IMR-90 (cell line): ENCODE data around the gene TMOD4. TPM values are rescaled to one million over a fixed set of nuclear protein-coding genes. Genes with fewer than 3 reads are reported as not detected.

Experiments used
- ATAC-seq: fragments of 200-7000 bp; cut with Tn5 transposase; 2 replicates; pipeline ENCODE4 v1.9.1; 2020; ENCODE audit warnings: low read depth, mild to moderate bottlenecking, moderate library complexity
- BruUV-seq: library from RNA; stranded (reverse); fragments of 400-500 nt; replicated peaks from 2 replicates; lab custom pipeline; 2021; lab: Mats Ljungman, UMichigan
- CTCF ChIA-PET: fragments of 300-600 bp; formaldehyde crosslinking; extraction: SDS; loops from one replicate; lab custom pipeline; 2021; ENCODE audit warnings: antibody characterized with exemption; lab: Yijun Ruan, JAX
- POLR2A ChIA-PET: fragments of 300-600 bp; sonication (Branson Sonifier 250); formaldehyde crosslinking; loops from one replicate; lab custom pipeline; 2022; ENCODE audit warnings: antibody characterized with exemption; ENCODE audit not compliant: unreplicated experiment; lab: Charles Lee
- DNase-seq: peaks from one replicate; pipeline ENCODE4 v3.0.0; 2013
- H2AFZ ChIP-seq: replicated peaks from 2 replicates; pipeline ENCODE3; 2013; ENCODE audit warnings: low read length, mild to moderate bottlenecking; ENCODE audit not compliant: poor library complexity
- H2AK5ac ChIP-seq: 2 replicates; pipeline ENCODE4 v1.6.1; 2013; ENCODE audit warnings: low read depth, low read length, inconsistent platforms
- H2AK9ac ChIP-seq: replicated peaks from 2 replicates; pipeline ENCODE3; 2013; ENCODE audit warnings: mild to moderate bottlenecking, low read depth, low read length, moderate library complexity; ENCODE audit not compliant: poor library complexity
- H2BK120ac ChIP-seq: 2 replicates; pipeline ENCODE4 v1.6.1; 2013; ENCODE audit warnings: low read depth, low read length, inconsistent platforms
- H2BK15ac ChIP-seq: 3 replicates; pipeline ENCODE4 v1.6.1; 2013; ENCODE audit warnings: low read depth, low read length, inconsistent platforms
- H2BK20ac ChIP-seq: 2 replicates; pipeline ENCODE4 v1.6.1; 2013; ENCODE audit warnings: low read depth, mild to moderate bottlenecking, inconsistent platforms, low read length, moderate library complexity
- H2BK5ac ChIP-seq: 2 replicates; pipeline ENCODE4 v1.6.1; 2013; ENCODE audit warnings: mild to moderate bottlenecking, low read depth, low read length, inconsistent platforms; ENCODE audit not compliant: poor library complexity, severe bottlenecking
- H3K14ac ChIP-seq: replicated peaks from 2 replicates; pipeline ENCODE4 v1.6.1; 2013; ENCODE audit warnings: low read depth, low read length, inconsistent platforms
- H3K18ac ChIP-seq: 2 replicates; pipeline ENCODE4 v1.6.1; 2013; ENCODE audit warnings: low read depth, low read length, control low read depth
- H3K23ac ChIP-seq: 2 replicates; pipeline ENCODE4 v1.6.1; 2013; ENCODE audit warnings: low read depth, low read length, inconsistent platforms
- H3K27ac ChIP-seq: 2 replicates; pipeline ENCODE4 v1.5.1; 2013; ENCODE audit warnings: mild to moderate bottlenecking, control low read depth, low read length; ENCODE audit not compliant: insufficient read depth
- H3K27me3 ChIP-seq: 2 replicates; pipeline ENCODE4 v1.6.1; 2013; ENCODE audit warnings: low read length; ENCODE audit not compliant: control insufficient read depth, insufficient read depth
- H3K36me3 ChIP-seq: 2 replicates; pipeline ENCODE4 v1.6.1; 2013; ENCODE audit warnings: low read length, mixed read lengths; ENCODE audit not compliant: control insufficient read depth, insufficient read depth
- H3K4ac ChIP-seq: 2 replicates; pipeline ENCODE4 v1.6.1; 2013; ENCODE audit warnings: low read depth, low read length, inconsistent platforms
- H3K4me1 ChIP-seq: 2 replicates; pipeline ENCODE4 v1.6.1; 2013; ENCODE audit warnings: low read length, mixed read lengths; ENCODE audit not compliant: control insufficient read depth, insufficient read depth
- H3K4me2 ChIP-seq: 2 replicates; pipeline ENCODE4 v1.6.1; 2013; ENCODE audit warnings: low read depth, mild to moderate bottlenecking, control low read depth, low read length, moderate library complexity
- H3K4me3 ChIP-seq: 2 replicates; pipeline ENCODE4 v1.5.1; 2013; ENCODE audit warnings: low read depth, mild to moderate bottlenecking, control low read depth, low read length, moderate library complexity; ENCODE audit not compliant: insufficient read depth
- H3K56ac ChIP-seq: 2 replicates; pipeline ENCODE4 v1.6.1; 2013; ENCODE audit warnings: low read length, inconsistent platforms; ENCODE audit not compliant: insufficient read depth; ENCODE audit errors: extremely low read depth
- H3K79me1 ChIP-seq, 2 experiments: 2 replicates each; pipeline ENCODE4 v1.6.1; 2013; ENCODE audit warnings: low read length in 2 of 2, inconsistent platforms in 1 of 2, low read depth in 1 of 2
- H3K9ac ChIP-seq: 2 replicates; pipeline ENCODE4 v1.6.1; 2013; ENCODE audit warnings: low read depth, low read length, control low read depth
- H3K9me1 ChIP-seq: 2 replicates; pipeline ENCODE4 v1.6.1; 2013; ENCODE audit warnings: low read length, inconsistent platforms; ENCODE audit not compliant: insufficient read depth
- H3K9me3 ChIP-seq: 2 replicates; pipeline ENCODE4 v1.6.1; 2013; ENCODE audit warnings: low read length; ENCODE audit not compliant: control insufficient read depth, insufficient read depth
- H4K20me1 ChIP-seq: 2 replicates; pipeline ENCODE4 v1.6.1; 2013; ENCODE audit warnings: low read length, inconsistent platforms; ENCODE audit not compliant: insufficient read depth
- H4K5ac ChIP-seq: 2 replicates; pipeline ENCODE4 v1.6.1; 2013; ENCODE audit warnings: mild to moderate bottlenecking, low read depth, low read length, control low read depth
- H4K8ac ChIP-seq, 2 experiments: 2 replicates each; pipeline ENCODE4 v1.6.1; 2013; ENCODE audit warnings: low read depth in 2 of 2, low read length in 2 of 2, control low read depth in 1 of 2, inconsistent platforms in 1 of 2
- H4K91ac ChIP-seq: 2 replicates; pipeline ENCODE4 v1.6.1; 2013; ENCODE audit warnings: low read depth, low read length, inconsistent platforms; ENCODE audit not compliant: insufficient read depth
- BHLHE40 ChIP-seq: fragments of 150-350 bp; IDR thresholded peaks from 2 replicates; pipeline ENCODE4 v1.6.1; 2016; ENCODE audit warnings: mild to moderate bottlenecking, low read depth, low read length
- CHD1 ChIP-seq: IDR thresholded peaks from 2 replicates; pipeline ENCODE4 v1.6.1; 2012; ENCODE audit warnings: low read depth, low read length, improper control_type of control experiment
- MAFK ChIP-seq: IDR thresholded peaks from 2 replicates; pipeline ENCODE4 v1.6.1; 2012; ENCODE audit warnings: low read depth, low read length, improper control_type of control experiment
- RAD21 ChIP-seq: IDR thresholded peaks from 2 replicates; pipeline ENCODE4 v1.6.1; 2012; ENCODE audit warnings: low read length, improper control_type of control experiment
- SMC3 ChIP-seq: fragments of 150-350 bp; IDR thresholded peaks from 2 replicates; pipeline ENCODE4 v1.6.1; 2016; ENCODE audit warnings: low read depth, mild to moderate bottlenecking, antibody characterized with exemption, low read length, moderate library complexity
- USF2 ChIP-seq: fragments of 150-350 bp; IDR thresholded peaks from 2 replicates; pipeline ENCODE4 v1.6.1; 2017; ENCODE audit warnings: mild to moderate bottlenecking, antibody characterized with exemption, low read length, low read depth
- WGBS, 2 experiments: methylation state at CpG; one replicate each; pipeline versions ENCODE4 v1.1.5 to v1.1.7; 2013; ENCODE audit warnings: missing lambda C conversion rate in 2 of 2; ENCODE audit not compliant: insufficient read length in 1 of 2; ENCODE audit errors: extremely low coverage in 2 of 2; 5-methylcytosine and 5-hydroxymethylcytosine counted together
- dilution Hi-C: fragments of 300-500 bp; cut with HindIII; formaldehyde crosslinking; loops from one replicate; pipeline ENCODE4 v1.14.3; 2018; ENCODE audit warnings: low sequenced_read_pairs; ENCODE audit not compliant: unreplicated experiment
- in situ Hi-C: fragments of 300-500 bp; cut with MboI; formaldehyde crosslinking; loops from 3 replicates; pipeline ENCODE4 v1.14.3; 2019; ENCODE audit warnings: low sequenced_read_pairs, inconsistent platforms, mixed read lengths
- intact Hi-C: fragments of 100-400 bp; cut with micrococcal nuclease; formaldehyde crosslinking; loops from 2 replicates; pipeline ENCODE4 v1.10.0; 2022
- polyA plus RNA-seq, 3 experiments: library from polyadenylated mRNA; depleted of rRNA; stranded (reverse); fragments of >200 nt; gene quantifications; 2 replicates each; pipeline ENCODE4 v1.2.3, GENCODE V29; 2012; ENCODE audit warnings: low replicate concordance in 1 of 3
- total RNA-seq: library from RNA; depleted of rRNA; stranded (reverse); fragments of >200 nt; gene quantifications from 2 replicates; pipeline ENCODE4 v1.2.3, GENCODE V29; 2012
- TF ChIP-seq, protein P1 (sequence below): fragments of 150-350 bp; IDR thresholded peaks from 2 replicates; pipeline ENCODE4 v1.6.1; 2016; ENCODE audit warnings: low read depth, mild to moderate bottlenecking, low read length, moderate library complexity, borderline replicate concordance
- TF ChIP-seq, protein P2 (sequence below): conservative IDR thresholded peaks from 2 replicates; pipeline ENCODE4 v1.5.1; 2012; ENCODE audit warnings: mild to moderate bottlenecking, low read depth, low read length, improper control_type of control experiment

Gene TMOD4
- total and polyA plus RNA-seq, 2 of the 4 experiments (the other 2 are of a cell fraction), result 0.27 TPM; not detected in 1

DNA sequence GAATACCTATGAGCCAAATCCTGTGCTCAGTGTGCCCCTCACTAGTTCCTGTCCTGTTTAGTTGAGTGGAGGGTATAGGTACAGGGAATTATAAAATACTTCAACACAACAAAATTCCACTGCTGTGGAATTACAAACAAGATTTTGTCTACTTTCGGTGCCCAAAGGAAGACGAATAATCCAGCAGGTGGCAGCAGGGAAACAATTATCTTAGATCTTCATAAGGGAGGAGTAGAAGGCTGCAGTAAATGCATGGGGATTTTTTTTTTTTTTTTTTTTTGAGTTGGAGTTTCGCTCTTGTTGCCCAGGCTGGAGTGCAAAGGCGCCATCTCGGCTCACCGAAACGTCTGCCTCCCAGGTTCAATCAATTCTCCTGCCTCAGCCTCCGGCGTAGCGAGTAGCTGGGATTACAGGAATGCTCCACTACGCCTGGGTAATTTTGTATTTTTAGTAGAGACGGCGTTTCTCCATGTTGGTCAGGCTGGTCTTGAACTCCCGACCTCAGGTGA is 20.6 kb upstream of the TMOD4 start:
- Histone ChIP-seq H3K4ac (no peak overlapping the region; the same call in 1 of the 2 replicates), H2AFZ (peak overlapping the region; percentile 77)
- in situ Hi-C loops, result loop anchor here (5.0 to 10.0 kb wide), 2 partner anchors 56 to 208 kb away; partner anchors contain the start of gene PSMD4

More for the DNA sequence above, 20.6 kb upstream of the TMOD4 start:
- no peak overlapping the region for H3K9ac ChIP-seq
- DNase-seq, result peak; percentile 85
- peak; percentile 30 for ATAC-seq
- H4K5ac ChIP-seq, result 0 out of 2 replicates have a peak overlapping the region, but pooled peaks have one; percentile 24
- no peak overlapping the region for H4K91ac ChIP-seq
- no peak overlapping the region; the same call in 1 of the 2 replicates for H2AK5ac ChIP-seq
- peaks cover 7 to 14% of the 10 kb centered on the region in 2 experiments; a peak in 3 of 4 replicates for H3K79me1 ChIP-seq
- no peak overlapping the region for H2AK9ac ChIP-seq
- no peak overlapping the region for H3K14ac ChIP-seq
- H2BK5ac ChIP-seq, result peak overlapping the region; percentile 55
- no peaks in the 10 kb centered on the region for H3K9me3 ChIP-seq
- no CpG with 5 or more reads among the region's 14 CpGs for WGBS, 2 experiments
- H3K4me2 ChIP-seq, result peak overlapping the region; percentile 55
- ChIA-PET CTCF (no interaction called here), POLR2A (no interaction called here)
- no peak overlapping the region for H2BK20ac ChIP-seq
- H3K9me1 ChIP-seq, result peaks cover 5% of the 10 kb centered on the region; the same call in 1 of the 2 replicates
- TF ChIP-seq BHLHE40 (no peak), USF2 (no peak), CHD1 (no peak), MAFK (no peak), SMC3 (peak; percentile 61), RAD21 (peak; percentile 59)
- TF ChIP-seq, protein P1, sequence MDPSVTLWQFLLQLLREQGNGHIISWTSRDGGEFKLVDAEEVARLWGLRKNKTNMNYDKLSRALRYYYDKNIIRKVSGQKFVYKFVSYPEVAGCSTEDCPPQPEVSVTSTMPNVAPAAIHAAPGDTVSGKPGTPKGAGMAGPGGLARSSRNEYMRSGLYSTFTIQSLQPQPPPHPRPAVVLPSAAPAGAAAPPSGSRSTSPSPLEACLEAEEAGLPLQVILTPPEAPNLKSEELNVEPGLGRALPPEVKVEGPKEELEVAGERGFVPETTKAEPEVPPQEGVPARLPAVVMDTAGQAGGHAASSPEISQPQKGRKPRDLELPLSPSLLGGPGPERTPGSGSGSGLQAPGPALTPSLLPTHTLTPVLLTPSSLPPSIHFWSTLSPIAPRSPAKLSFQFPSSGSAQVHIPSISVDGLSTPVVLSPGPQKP, result no peak
- TF ChIP-seq, protein P2, sequence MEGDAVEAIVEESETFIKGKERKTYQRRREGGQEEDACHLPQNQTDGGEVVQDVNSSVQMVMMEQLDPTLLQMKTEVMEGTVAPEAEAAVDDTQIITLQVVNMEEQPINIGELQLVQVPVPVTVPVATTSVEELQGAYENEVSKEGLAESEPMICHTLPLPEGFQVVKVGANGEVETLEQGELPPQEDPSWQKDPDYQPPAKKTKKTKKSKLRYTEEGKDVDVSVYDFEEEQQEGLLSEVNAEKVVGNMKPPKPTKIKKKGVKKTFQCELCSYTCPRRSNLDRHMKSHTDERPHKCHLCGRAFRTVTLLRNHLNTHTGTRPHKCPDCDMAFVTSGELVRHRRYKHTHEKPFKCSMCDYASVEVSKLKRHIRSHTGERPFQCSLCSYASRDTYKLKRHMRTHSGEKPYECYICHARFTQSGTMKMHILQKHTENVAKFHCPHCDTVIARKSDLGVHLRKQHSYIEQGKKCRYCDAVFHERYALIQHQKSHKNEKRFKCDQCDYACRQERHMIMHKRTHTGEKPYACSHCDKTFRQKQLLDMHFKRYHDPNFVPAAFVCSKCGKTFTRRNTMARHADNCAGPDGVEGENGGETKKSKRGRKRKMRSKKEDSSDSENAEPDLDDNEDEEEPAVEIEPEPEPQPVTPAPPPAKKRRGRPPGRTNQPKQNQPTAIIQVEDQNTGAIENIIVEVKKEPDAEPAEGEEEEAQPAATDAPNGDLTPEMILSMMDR, result peak; percentile 72
- H3K36me3 ChIP-seq, result no peaks in the 10 kb centered on the region
- no peak overlapping the region; the same call in 2 of the 3 replicates for H2BK15ac ChIP-seq
- intact Hi-C loops (loop anchor here (1.0 to 5.0 kb wide), 4 partner anchors 55 to 541 kb away; no protein-coding TSS in a partner anchor), dilution Hi-C loops (no loop called here)
- peaks cover 15% of the 10 kb centered on the region for H4K20me1 ChIP-seq
- no peak overlapping the region for H3K23ac ChIP-seq
- no peak overlapping the region for H3K56ac ChIP-seq
- no peak overlapping the region for H3K4me3 ChIP-seq
- BruUV-seq, result no TSS peak
- no peak overlapping the region for H3K27ac ChIP-seq
- H2BK120ac ChIP-seq, result peak overlapping the region; percentile 53; the same call in 1 of the 2 replicates
- H3K4me1 ChIP-seq, result peaks cover 4% of the 10 kb centered on the region; the same call in 1 of the 2 replicates
- no peaks in the 10 kb centered on the region for H3K27me3 ChIP-seq
- H4K8ac ChIP-seq, result peak overlapping the region in 1 of 2 experiments; percentile 87; a peak in 1 of 4 replicates
- H3K18ac ChIP-seq, result no peak overlapping the region
